NCI-H82 treated with DMSO at 0.1 percent for 48 hours (cell line): ENCODE data around the gene LRSAM1.
A peak's percentile ranks its signal among the peaks of the same experiment; 100 is the strongest.

Experiments used
- DNase-seq: peaks from one replicate; lab custom pipeline; 2025; ENCODE audit not compliant: unreplicated experiment; lab: John Stamatoyannopoulos, UW

Gene LRSAM1

DNA sequence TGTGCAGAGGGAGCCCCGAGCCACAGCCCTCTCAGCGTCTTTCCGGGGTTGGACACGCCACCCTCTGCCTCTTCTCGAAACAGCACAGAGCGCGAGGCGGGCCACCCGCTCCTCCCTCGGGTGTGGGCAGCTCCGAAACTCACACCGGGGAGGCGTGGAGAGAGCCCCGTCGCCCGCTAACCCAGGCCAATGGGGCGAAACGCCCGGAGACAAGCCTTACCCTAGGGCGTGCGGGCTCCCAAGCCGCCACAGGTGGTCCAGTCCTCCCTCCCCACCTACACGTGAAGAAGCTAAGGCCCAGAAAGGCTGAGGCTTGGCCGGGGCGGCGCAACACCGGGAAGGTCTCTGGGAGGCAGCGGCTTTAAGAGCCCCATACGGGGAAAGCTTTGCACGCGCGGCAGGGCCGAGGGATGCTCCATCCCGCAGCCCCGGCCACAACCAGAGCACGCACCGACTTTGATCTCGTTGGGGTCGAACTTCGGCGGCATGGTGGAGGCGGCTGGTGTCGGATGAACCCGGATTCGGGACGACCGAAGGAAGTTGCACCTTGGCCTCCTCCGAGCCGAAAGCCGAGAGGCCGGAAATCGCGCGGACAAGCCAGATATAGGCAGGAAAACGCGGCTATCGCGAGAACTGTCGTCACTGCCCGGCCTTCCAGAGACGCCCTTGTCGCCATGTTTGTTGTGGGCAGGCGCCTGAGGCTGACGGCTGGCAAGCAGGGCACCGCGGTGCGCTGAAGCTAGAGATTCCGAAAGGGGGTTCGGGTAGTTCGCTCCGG, at the start of gene LRSAM1, which contains the start of gene RPL12:
Gene LRSAM1 (plus strand): TSS at position 681 of the 778 bp plus-strand sequence. CDS start 3,018 bp downstream, outside the sequence.
Gene RPL12 (minus strand): TSS at position 577 of the 778 bp plus-strand sequence. CDS start 89 bp downstream, at position 488.
- peak; percentile 48 for DNase-seq

GRCh38 chr9:127402401-127403090, 48.8 kb upstream of the LRSAM1 start:
- no peak for DNase-seq

DNA sequence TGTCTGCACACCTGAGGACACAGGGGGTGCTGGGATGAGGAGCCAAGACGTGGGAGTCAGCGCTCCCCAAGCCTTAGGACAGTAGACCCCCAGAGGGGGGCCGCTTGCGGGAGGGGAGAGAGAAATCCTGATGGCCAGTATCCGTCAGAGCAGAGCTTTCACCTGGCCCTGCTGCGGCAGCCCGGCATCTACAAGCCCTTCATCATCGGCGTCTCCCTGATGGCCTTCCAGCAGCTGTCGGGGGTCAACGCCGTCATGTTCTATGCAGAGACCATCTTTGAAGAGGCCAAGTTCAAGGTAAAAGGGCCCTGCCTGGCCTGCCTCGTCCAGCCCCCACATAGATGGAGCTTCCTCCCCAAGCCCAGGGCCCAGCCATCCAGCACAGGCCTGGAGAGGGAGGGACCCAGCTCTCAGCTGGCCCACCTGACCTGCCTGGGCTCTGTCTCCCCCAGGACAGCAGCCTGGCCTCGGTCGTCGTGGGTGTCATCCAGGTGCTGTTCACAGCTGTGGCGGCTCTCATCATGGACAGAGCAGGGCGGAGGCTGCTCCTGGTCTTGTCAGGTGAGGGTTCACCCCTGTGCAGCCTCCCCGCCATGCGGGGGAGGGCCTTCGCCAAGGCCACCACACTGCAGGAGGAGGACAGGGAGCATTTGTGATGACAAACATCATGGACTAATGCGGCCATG, 47.7 kb upstream of the LRSAM1 start:
- no peak for DNase-seq

DNA sequence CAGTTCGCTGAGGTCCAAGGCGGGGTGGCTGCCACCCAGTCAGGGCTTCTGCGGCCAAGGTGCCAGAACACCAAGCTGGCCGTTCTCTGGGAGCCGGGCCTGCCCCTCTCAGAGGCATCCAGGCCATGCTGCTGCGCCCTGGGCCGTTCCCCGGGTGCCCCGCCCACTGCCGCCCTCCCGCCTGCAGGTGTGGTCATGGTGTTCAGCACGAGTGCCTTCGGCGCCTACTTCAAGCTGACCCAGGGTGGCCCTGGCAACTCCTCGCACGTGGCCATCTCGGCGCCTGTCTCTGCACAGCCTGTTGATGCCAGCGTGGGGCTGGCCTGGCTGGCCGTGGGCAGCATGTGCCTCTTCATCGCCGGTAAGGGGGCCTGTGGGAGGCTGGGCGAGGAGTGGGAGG, 46.7 kb upstream of the LRSAM1 start:
- no peak for DNase-seq

DNA sequence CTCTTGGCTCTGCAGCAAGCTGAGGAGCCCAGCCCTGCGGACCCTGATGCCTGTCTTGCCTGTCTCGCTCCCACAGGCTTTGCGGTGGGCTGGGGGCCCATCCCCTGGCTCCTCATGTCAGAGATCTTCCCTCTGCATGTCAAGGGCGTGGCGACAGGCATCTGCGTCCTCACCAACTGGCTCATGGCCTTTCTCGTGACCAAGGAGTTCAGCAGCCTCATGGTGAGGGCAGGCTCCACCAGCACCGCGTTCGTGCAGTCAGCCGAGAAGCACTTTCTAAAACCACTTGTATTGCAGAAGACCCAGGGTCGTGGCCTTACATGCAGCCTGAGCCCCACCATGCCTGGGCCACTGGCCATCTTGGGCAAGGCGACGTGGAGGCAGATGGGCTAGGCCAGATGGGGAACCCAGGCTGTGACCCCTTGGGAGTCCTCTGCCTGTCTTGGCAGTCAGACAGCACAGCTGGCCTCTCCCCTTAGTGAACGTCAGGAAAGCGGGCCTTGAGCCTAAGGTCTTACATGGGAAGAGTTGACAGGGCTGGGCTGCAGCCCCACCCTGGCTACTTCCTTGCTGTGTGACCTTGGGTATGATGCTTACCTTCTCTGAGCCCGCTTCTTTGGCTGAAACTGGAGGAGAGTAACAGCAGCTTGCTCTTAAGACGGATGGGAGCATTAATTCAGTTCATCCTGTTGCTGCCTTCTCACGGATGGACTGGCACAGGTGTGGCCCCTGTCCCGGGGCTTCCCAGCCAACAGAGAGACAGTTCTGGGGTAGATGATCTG, 45.8 kb upstream of the LRSAM1 start:
- no peak for DNase-seq

GRCh38 chr9:127406799-127407491, 44.4 kb upstream of the LRSAM1 start:
- no peak for DNase-seq

DNA sequence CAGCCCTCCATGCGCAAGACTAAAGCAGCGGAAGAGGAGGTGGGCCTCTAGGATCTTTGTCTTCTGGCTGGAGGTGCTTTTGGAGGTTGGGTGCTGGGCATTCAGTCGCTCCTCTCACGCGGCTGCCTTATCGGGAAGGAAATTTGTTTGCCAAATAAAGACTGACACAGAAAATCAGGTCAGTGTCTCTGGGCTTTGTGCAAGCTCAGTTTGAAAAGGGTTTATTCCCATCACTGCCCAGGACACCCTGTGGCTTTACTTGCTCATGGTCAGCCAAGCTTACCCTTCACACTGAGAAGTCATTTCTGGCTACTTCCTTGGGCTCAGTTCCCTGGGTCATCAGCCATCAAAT, 43.8 kb upstream of the LRSAM1 start:
- DNase-seq = no peak

- DNase-seq = no peak
These were observed 40.2 kb upstream of the LRSAM1 start for GRCh38 chr9:127411122-127411521.

DNA sequence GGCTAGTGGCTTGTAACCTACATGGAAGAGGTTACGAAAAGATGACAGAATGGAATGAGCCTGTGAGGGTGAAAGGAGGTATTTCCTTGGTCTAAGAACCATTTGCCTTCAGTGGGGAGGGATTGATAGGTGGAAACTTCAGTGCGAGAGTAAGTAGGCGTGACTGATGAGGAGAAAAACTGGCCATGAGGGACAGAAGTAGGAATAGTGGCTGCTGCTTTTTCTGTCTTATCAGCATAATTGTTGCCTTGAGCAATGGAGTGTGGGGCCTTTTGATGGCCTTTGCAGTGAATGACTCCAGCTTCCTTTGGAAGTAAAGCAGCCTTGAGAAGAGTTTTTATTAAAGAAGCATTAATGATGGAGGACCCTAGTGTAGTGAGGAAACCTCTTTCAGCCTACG, 36.2 kb upstream of the LRSAM1 start:
- DNase-seq = no peak

GRCh38 chr9:127415657-127416056, 35.7 kb upstream of the LRSAM1 start:
- DNase-seq = no peak

DNA sequence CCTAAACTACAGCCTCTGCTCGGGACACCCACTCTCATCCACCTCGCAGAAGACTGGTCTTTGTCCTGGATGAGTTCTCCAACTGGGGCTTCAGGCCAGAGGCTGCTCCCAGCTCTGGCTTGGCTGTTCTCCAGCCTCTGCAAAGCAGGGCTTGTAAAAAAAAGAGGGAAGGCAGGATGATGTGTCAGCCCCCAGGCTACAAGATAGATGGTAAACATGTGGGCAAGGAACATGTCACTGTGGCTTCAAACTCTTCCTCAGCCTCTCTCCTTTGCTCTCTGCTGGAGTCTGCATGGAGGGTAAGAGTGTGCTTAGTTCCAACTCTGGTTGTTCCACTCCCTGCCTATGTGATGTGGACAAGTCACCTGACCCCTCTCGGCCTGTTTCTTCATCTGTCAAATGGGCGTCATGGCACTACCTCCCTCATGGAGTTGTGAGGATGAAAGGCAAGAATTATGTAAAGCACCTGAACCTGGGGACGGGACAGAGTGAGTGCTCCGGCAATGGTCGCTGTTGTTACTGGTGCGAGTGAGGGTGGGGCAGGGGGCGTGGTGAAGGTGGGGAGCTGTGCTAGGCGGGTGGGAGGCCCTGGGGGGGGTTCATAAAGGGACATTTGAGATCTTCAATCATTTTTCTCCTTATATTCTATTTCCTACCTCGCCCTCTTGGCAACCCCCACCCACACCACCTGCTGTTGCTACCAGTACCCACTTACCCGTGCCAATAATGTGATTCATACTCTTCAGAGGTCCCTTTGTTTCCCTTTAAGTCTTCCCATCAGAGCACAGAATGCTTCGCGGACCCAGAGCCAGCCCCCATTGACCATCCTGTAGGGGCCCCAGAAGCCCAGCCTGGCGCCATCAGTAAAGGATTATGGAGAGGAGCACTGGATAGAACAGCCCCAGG, 33.9 kb upstream of the LRSAM1 start:
- DNase-seq = no peak

GRCh38 chr9:127418037-127418471, 33.3 kb upstream of the LRSAM1 start:
- DNase-seq = no peak

- DNase-seq = no peak
These were observed 32.0 kb upstream of the LRSAM1 start for GRCh38 chr9:127419348-127419747.

GRCh38 chr9:127421057-127421456, 30.3 kb upstream of the LRSAM1 start:
- no peak for DNase-seq

DNA sequence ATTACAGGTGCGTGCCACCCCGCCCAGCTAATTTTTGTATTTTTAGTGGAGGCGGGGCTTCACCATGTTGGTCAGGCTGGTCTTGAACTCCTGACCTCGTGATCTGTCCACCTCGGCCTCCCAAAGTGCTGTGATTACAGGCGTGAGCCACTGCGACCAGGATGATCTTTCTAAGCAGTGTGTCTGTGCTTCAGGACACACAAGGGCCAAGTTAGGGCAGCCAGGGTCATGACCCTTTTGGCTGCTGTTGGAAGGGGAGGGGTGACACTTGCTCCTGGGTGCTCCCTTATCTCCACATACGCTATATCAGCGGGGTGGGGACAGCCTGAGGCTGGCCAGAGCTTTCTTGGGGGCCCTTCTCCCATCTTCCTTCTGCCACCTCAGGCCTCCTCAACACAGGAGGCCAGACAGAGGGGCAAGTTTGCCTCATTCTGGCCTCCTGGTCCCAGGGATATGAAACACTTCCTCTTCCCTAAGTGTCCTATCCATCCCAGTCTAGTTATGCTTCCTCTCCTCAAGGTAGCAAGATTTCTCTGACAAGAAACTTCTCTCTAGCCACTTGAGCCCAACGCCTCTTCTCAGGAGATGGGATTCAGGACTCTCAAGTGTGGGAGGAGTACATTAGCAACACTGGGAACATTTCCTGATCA, 29.1 kb upstream of the LRSAM1 start:
- no peak for DNase-seq

DNA sequence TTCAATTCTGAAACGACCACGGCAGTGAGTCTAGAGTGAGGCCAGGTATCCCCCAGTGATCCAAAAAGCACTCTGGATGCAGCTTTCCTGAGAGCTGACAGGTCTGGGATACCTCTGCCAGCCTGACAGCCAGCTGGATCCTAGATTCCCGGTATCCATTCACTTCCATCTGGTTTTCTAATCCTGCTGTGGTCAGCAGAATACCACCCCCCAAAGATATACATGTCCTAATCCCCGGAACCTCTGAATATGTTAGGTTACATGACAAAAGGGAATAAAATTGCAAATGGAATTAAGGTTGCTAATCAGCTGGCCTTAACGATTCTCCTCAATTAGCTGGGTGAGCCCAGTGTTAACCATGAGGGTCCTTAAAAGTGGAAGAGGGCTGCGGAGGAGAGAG, 28.5 kb upstream of the LRSAM1 start:
- no peak for DNase-seq

DNA sequence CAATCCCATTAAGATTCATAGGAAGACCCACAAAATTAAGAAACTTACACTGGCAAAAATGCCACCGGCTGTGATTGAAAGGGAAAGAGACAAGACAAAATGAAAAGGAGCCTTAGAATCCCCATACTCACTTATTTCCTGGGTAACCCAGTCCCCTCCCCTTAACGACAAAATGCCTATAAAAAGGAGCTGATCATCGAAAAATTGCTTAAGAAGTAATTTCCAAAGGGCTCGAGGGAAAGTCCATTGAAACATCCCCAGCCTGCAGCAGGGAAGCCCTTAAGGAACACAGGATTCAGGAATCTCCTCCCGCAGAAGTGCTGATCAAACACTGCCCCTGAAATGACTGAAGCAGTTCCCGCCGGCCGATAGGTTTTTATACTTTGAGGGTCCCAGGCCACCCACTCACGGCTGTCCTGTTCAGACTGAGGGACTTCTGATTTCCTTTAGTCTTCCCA, 27.8 kb upstream of the LRSAM1 start:
- no peak for DNase-seq

DNA sequence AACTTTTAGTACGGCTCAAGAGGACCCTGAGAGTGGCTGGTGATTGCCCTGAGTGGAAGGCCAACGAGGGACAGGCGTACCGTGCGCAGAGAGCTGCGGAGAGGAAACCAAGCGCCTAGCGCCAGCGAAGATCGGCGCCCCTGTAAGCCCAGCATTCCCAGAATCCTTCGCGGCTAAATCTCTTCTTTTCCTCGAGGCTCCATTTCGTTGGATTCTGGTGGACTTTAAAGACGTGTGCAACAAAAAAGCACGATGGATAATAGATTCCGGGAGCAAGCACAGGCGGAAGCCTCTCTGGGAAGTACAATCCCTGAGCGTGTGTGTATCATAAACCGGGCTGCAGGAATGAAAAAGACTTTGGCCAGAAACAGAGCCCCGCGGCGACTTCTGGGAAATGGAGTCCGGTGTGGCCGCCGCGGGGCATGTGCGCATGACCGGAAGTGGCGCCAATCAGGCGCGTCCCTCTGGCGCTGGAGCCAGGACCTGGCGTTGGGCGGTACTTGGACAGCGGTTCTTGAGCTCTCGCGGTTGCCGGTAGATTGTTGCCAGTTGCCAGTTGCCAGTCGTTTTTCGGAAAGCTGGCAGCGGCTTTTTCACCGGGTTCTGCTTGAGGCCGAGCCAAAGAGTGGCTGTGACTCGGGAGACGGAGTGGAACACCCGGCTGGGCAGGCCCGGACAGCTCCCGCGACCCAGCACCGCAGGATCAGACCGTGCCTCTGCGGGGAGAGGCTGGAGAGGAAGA, 27.2 kb upstream of the LRSAM1 start, which contains the start of gene ZNF79:
Gene ZNF79 (plus strand): TSS at position 449 of the 742 bp plus-strand sequence. CDS start 406 bp downstream, outside the sequence.
- peak; percentile 70 for DNase-seq
